Trophoblast cell (in vitro differentiated cells and primary cell): ENCODE measurements around the gene BEND3.
A peak's percentile ranks its signal among the peaks of the same experiment; 100 is the strongest.

Experiments
- DNase-seq, 2 donors: peaks; one replicate each; pipeline ENCODE4 v3.0.0-alpha.2; 2016
- H2AFZ ChIP-seq: 2 replicates; pipeline ENCODE4 v1.6.1; 2013; ENCODE audit warnings: low read length, moderate library complexity, mild to moderate bottlenecking; ENCODE audit not compliant: insufficient read depth, poor library complexity
- H2AK5ac ChIP-seq: 2 replicates; pipeline ENCODE4 v1.6.1; 2013; ENCODE audit warnings: mild to moderate bottlenecking, low read length
- H2BK120ac ChIP-seq: 2 replicates; pipeline ENCODE4 v1.6.1; 2013; ENCODE audit warnings: low read length, mild to moderate bottlenecking, moderate library complexity; ENCODE audit not compliant: insufficient read depth, poor library complexity
- H2BK12ac ChIP-seq: 2 replicates; pipeline ENCODE4 v1.6.1; 2013; ENCODE audit warnings: mild to moderate bottlenecking, low read length, moderate library complexity
- H2BK5ac ChIP-seq: 2 replicates; pipeline ENCODE4 v1.6.1; 2013; ENCODE audit warnings: low read length, low read depth, moderate library complexity, mild to moderate bottlenecking; ENCODE audit not compliant: poor library complexity
- H3K14ac ChIP-seq: 2 replicates; pipeline ENCODE4 v1.6.1; 2013; ENCODE audit warnings: mild to moderate bottlenecking, low read length
- H3K18ac ChIP-seq: 2 replicates; pipeline ENCODE4 v1.6.1; 2013; ENCODE audit warnings: mild to moderate bottlenecking, low read length
- H3K23ac ChIP-seq: 2 replicates; pipeline ENCODE4 v1.6.1; 2013; ENCODE audit warnings: low read length
- H3K27ac ChIP-seq: 2 replicates; pipeline ENCODE4 v1.5.1; 2013; ENCODE audit warnings: low read depth, mild to moderate bottlenecking, inconsistent platforms, low read length, moderate library complexity
- H3K27me3 ChIP-seq: 2 replicates; pipeline ENCODE4 v1.6.1; 2013; ENCODE audit warnings: inconsistent platforms, mild to moderate bottlenecking, low read length, moderate library complexity; ENCODE audit not compliant: insufficient read depth
- H3K36me3 ChIP-seq, 2 experiments: 1 replicate in 1 of 2; 2 replicates in 1 of 2; pipeline ENCODE4 v1.6.1; 2013; ENCODE audit warnings: low read length in 2 of 2, mild to moderate bottlenecking in 2 of 2, moderate library complexity in 1 of 2; ENCODE audit not compliant: insufficient read depth in 2 of 2, control insufficient read depth in 1 of 2
- H3K4ac ChIP-seq: 2 replicates; pipeline ENCODE4 v1.6.1; 2013; ENCODE audit warnings: low read depth, mild to moderate bottlenecking, low read length, moderate library complexity
- H3K4me1 ChIP-seq, 2 experiments: 1 replicate in 1 of 2; 2 replicates in 1 of 2; pipeline ENCODE4 v1.6.1; 2013; ENCODE audit warnings: low read length in 2 of 2, mild to moderate bottlenecking in 2 of 2, moderate library complexity in 1 of 2; ENCODE audit not compliant: insufficient read depth in 2 of 2, control insufficient read depth in 1 of 2
- H3K4me2 ChIP-seq: 2 replicates; pipeline ENCODE4 v1.6.1; 2013; ENCODE audit warnings: inconsistent platforms, mild to moderate bottlenecking, low read length, moderate library complexity
- H3K4me3 ChIP-seq: 2 replicates; pipeline ENCODE4 v1.5.1; 2013; ENCODE audit warnings: mild to moderate bottlenecking, low read depth, low read length, inconsistent platforms
- H3K79me1 ChIP-seq: one replicate; pipeline ENCODE4 v1.6.1; 2013; ENCODE audit warnings: low read length
- H3K79me2 ChIP-seq: 2 replicates; pipeline ENCODE4 v1.6.1; 2013; ENCODE audit warnings: low read length, mild to moderate bottlenecking; ENCODE audit not compliant: control insufficient read depth, insufficient read depth, poor library complexity
- H3K9ac ChIP-seq: 2 replicates; pipeline ENCODE4 v1.6.1; 2013; ENCODE audit warnings: mild to moderate bottlenecking, low read length
- H3K9me3 ChIP-seq: 2 replicates; pipeline ENCODE4 v1.6.1; 2013; ENCODE audit warnings: low read depth, mild to moderate bottlenecking, control low read depth, inconsistent platforms, low read length; ENCODE audit not compliant: insufficient read depth
- H4K12ac ChIP-seq: 2 replicates; pipeline ENCODE4 v1.6.1; 2013; ENCODE audit warnings: low read depth, mild to moderate bottlenecking, low read length, moderate library complexity
- H4K8ac ChIP-seq: 2 replicates; pipeline ENCODE4 v1.6.1; 2013; ENCODE audit warnings: low read depth, mild to moderate bottlenecking, low read length, moderate library complexity
- H4K91ac ChIP-seq: one replicate; pipeline ENCODE4 v1.6.1; 2013; ENCODE audit warnings: low read depth, mild to moderate bottlenecking, low read length, moderate library complexity
- WGBS: extraction: QIAGEN DNeasy Blood & Tissue Kit; methylation state at CpG from one replicate; pipeline ENCODE4 v1.1.7; 2013; ENCODE audit warnings: missing lambda C conversion rate; ENCODE audit not compliant: insufficient read length, insufficient coverage; ENCODE audit errors: extremely low coverage; 5-methylcytosine and 5-hydroxymethylcytosine counted together

Gene BEND3

DNA sequence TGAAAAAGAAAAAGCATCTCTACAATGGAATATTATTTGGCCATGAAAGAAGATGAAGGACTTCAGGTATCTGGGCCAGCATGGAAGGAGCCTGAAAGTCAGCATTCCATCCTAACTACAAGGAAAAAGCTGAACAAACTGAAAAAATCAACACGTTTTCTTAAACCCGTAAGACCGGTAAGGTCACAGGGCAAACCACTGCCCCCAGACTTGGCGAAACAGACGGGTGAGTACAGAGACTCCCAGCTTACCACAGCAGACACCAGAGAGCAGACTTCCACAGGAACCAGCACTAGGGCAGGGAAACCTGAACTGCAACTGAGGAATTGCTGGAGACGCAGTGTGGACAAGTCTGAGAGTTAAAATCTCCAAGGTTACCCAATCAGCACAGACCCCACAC is 31.4 kb downstream of the BEND3 start:
- WGBS: no CpG with 5 or more reads among the region's 6 CpGs
- H3K9ac ChIP-seq: no peak overlapping the region
- no peak overlapping the region for H3K14ac ChIP-seq
- H4K91ac ChIP-seq: no peak overlapping the region
- H3K18ac ChIP-seq: no peak overlapping the region
- H2BK120ac ChIP-seq: no peak overlapping the region
- H3K27me3 ChIP-seq: no peaks in the 10 kb centered on the region
- H2AFZ ChIP-seq: no peak overlapping the region
- no peaks in the 10 kb centered on the region for H3K79me2 ChIP-seq
- no peak overlapping the region for H2BK5ac ChIP-seq
- peak; percentile 87 to 97 for DNase-seq
- peaks cover 5 to 11% of the 10 kb centered on the region in 2 experiments for H3K4me1 ChIP-seq
- H3K36me3 ChIP-seq: peaks cover 7 to 9% of the 10 kb centered on the region in 2 experiments
- H3K9me3 ChIP-seq: peaks cover 4% of the 10 kb centered on the region
- H3K4ac ChIP-seq: no peak overlapping the region
- no peak overlapping the region for H3K23ac ChIP-seq
- H4K12ac ChIP-seq: no peak overlapping the region
- no peak overlapping the region for H2BK12ac ChIP-seq
- no peak overlapping the region for H4K8ac ChIP-seq
- H3K79me1 ChIP-seq: no peaks in the 10 kb centered on the region
- peak overlapping the region; percentile 81 for H3K27ac ChIP-seq
- H3K4me2 ChIP-seq: no peak overlapping the region
- no peak overlapping the region for H2AK5ac ChIP-seq
- H3K4me3 ChIP-seq: no peak overlapping the region

DNA sequence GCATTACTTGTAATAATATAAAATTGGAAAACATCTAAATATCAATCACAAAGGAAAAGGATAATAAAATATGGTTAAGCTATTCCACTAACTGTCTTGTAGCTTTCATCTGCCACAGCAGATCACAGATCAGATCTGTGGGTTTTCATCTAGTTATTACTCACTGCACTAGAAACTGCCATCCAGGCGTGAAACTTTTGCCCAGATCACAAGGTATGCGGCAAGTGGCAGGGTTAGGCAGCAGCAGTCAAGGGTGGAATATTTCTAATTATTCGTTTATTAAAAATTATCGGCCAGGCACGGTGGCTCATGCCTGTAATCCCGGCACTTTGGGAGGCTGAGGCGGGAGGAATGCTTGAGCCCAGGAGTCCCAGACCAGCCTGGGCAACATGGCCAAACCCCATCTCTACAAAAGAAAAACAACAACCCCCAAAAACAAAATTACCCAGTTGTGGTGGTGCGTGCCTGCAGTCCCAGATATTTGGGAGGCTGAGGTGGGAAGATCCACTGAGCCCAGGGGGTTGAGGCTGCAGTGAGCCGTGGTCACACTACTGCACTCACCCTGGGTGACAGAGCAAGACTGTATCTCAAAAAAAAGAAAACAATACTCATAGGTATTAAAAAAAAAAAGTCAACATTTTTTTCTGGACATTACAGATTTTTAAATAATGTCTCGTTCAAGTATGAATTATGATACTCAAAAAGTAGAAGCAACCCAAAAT is 32.1 kb downstream of the BEND3 start:
- H3K23ac ChIP-seq: no peak overlapping the region

DNA sequence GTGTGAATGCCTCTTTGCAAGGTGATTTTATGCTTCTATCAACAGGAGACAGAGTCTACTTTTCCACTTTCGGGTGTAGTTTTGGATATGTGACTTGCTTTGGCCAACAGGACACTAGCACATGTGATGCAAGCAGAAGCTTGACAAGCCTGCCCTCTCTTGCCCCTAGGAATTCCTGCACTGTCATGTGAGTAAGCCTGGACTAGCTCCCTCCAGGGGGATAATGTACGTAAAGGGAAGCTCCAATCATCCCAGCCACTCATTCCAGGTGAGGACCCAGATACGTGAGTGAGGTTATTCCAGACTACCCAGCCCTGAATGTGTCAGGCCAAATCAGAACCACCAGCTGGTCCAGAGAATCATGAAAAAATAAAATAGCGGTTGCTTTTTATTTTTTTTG is 33.3 kb downstream of the BEND3 start:
- no CpG with 5 or more reads among the region's 4 CpGs for WGBS
- Histone ChIP-seq H3K18ac (no peak overlapping the region), H3K14ac (no peak overlapping the region), H4K91ac (no peak overlapping the region), H4K12ac (no peak overlapping the region), H3K23ac (no peak overlapping the region), H3K9ac (no peak overlapping the region), H2BK12ac (no peak overlapping the region), H4K8ac (no peak overlapping the region), H2AK5ac (no peak overlapping the region), H3K4me2 (no peak overlapping the region), H3K79me1 (no peaks in the 10 kb centered on the region), H2BK120ac (no peak overlapping the region), H2BK5ac (no peak overlapping the region), H3K27ac (peak overlapping the region; percentile 59), H3K4ac (no peak overlapping the region), H3K36me3 (peaks cover 6 to 7% of the 10 kb centered on the region in 2 experiments), H3K9me3 (peaks cover 4% of the 10 kb centered on the region), H3K79me2 (no peaks in the 10 kb centered on the region), H3K27me3 (no peaks in the 10 kb centered on the region), H2AFZ (no peak overlapping the region), H3K4me1 (peaks cover 5 to 11% of the 10 kb centered on the region in 2 experiments), H3K4me3 (no peak overlapping the region)
- DNase-seq: peak; percentile 33 to 52

More for the DNA sequence above, 32.1 kb downstream of the BEND3 start:
- no CpG with 5 or more reads among the region's 10 CpGs for WGBS
- peak overlapping the region; percentile 47 for H2BK12ac ChIP-seq
- no peak overlapping the region for H3K27ac ChIP-seq
- DNase-seq: no peak
- H3K9me3 ChIP-seq: peaks cover 4% of the 10 kb centered on the region
- no peak overlapping the region for H3K18ac ChIP-seq
- no peak overlapping the region for H2AFZ ChIP-seq
- H3K4me3 ChIP-seq: no peak overlapping the region
- H2BK120ac ChIP-seq: no peak overlapping the region
- H3K4ac ChIP-seq: no peak overlapping the region
- H4K8ac ChIP-seq: no peak overlapping the region
- no peaks in the 10 kb centered on the region for H3K27me3 ChIP-seq
- H3K4me2 ChIP-seq: no peak overlapping the region
- H3K9ac ChIP-seq: no peak overlapping the region
- H4K91ac ChIP-seq: no peak overlapping the region
- H3K36me3 ChIP-seq: peaks cover 6 to 7% of the 10 kb centered on the region in 2 experiments
- no peaks in the 10 kb centered on the region for H3K79me2 ChIP-seq
- peaks cover 5 to 11% of the 10 kb centered on the region in 2 experiments for H3K4me1 ChIP-seq
- H2AK5ac ChIP-seq: peak overlapping the region; percentile 44
- no peak overlapping the region for H4K12ac ChIP-seq
- H3K79me1 ChIP-seq: no peaks in the 10 kb centered on the region
- H3K14ac ChIP-seq: no peak overlapping the region
- H2BK5ac ChIP-seq: no peak overlapping the region

DNA sequence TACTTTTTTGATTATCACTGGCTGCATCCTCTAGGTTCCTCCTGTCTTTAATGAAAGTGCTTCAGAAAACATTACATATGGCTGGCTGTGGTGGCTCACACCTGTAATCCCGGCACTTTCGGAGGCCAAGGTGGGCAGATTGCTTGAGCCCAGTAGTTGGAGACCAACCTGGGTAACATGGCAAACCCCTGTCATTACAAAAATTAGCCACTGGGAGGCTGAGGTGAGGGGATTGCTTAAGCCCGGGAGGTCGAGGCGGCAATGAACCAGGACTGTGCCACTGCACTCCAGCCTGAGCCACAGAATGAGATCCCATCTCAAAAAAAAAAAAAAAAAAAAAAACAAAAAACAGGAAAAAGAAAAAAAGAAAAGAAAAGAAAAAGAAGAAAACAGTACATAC is 35.3 kb downstream of the BEND3 start:
- Histone ChIP-seq H3K9ac (no peak overlapping the region), H4K12ac (no peak overlapping the region), H3K9me3 (peaks cover 4% of the 10 kb centered on the region), H3K79me1 (no peaks in the 10 kb centered on the region), H3K4me3 (no peak overlapping the region), H2BK120ac (no peak overlapping the region), H3K79me2 (no peaks in the 10 kb centered on the region), H3K23ac (no peak overlapping the region), H3K4me2 (no peak overlapping the region), H2BK12ac (no peak overlapping the region), H3K18ac (no peak overlapping the region), H2AFZ (no peak overlapping the region), H3K27me3 (no peaks in the 10 kb centered on the region), H2AK5ac (no peak overlapping the region), H3K14ac (no peak overlapping the region), H3K27ac (no peak overlapping the region), H4K91ac (no peak overlapping the region), H3K4ac (no peak overlapping the region), H3K36me3 (peaks cover 3 to 10% of the 10 kb centered on the region in 2 experiments), H2BK5ac (no peak overlapping the region), H4K8ac (no peak overlapping the region), H3K4me1 (peaks cover 5 to 11% of the 10 kb centered on the region in 2 experiments)
- peak in 1 of 2 donors; percentile 51 for DNase-seq
- WGBS: no CpG with 5 or more reads among the region's 5 CpGs
